ENCODE results near the gene PTGER2.
A peak's percentile ranks its signal among the peaks of the same experiment; 100 is the strongest.

PTGER2 gene

DNA sequence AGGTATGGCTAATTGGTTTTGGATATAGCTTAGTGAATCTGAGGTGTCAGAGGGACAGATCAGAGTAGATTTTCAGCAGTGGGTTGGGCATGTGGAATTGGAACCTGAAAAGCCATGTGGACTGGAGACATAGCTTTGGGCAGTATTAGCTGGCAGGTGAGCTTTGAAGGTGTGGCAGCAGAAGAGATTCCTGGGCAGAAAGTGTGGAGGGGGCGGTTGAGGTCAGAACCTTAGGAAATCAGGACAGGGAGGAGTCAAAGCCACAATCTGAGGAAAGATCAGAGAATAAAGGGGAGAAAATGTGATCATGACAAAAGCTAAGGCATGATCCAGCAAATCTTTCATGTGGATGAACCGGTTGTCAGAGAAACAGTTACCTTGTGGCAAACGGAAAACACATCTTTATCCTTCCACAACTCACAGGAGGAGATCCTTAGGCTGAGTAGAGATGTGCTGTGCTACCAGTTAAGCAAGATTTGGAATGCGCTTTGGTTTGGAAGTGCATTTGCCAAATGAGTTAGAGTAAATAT, 56.4 kb downstream of the PTGER2 start:
- H3K27me3 ChIP-seq (ENCODE audit: insufficient read depth, low read length, poor library complexity): no peaks in the 10 kb centered on the region
- no peaks in the 10 kb centered on the region for H3K36me3 ChIP-seq (ENCODE audit: control insufficient read depth, insufficient read depth, low read length)
- no peak overlapping the region for H3K4me2 ChIP-seq (ENCODE audit: low read length)
- H3K4me1 ChIP-seq (ENCODE audit: control insufficient read depth, low read depth, low read length): no peaks in the 10 kb centered on the region
- no peak overlapping the region for H3K4ac ChIP-seq (ENCODE audit: low read depth, low read length)
- no peak overlapping the region for H2BK120ac ChIP-seq (ENCODE audit: low read depth, low read length)
- H3K79me1 ChIP-seq (ENCODE audit: low read length): no peaks in the 10 kb centered on the region
- H3K9ac ChIP-seq (ENCODE audit: low read length): no peak overlapping the region
- H3K23ac ChIP-seq (ENCODE audit: low read length): no peak overlapping the region
- H4K8ac ChIP-seq (ENCODE audit: low read depth, low read length): no peak overlapping the region
- DNase-seq: no peak
- no peak overlapping the region for H3K27ac ChIP-seq (ENCODE audit: low read depth, low read length)
- WGBS (ENCODE audit: extremely low coverage, insufficient coverage, low lambda C conversion rate): no CpG with 5 or more reads among the region's 4 CpGs
- H3K18ac ChIP-seq (ENCODE audit: low read length): no peak overlapping the region
- H2BK5ac ChIP-seq (ENCODE audit: low read length): no peak overlapping the region
- H3K4me3 ChIP-seq (ENCODE audit: low read length): no peak overlapping the region
- H3K56ac ChIP-seq (ENCODE audit: low read length): no peak overlapping the region
- H2BK15ac ChIP-seq (replicated peaks; ENCODE audit: low read depth): no peak overlapping the region
- H3K79me2 ChIP-seq (ENCODE audit: control insufficient read depth, insufficient read depth, low read length): no peaks in the 10 kb centered on the region
- no peak overlapping the region for H4K5ac ChIP-seq (ENCODE audit: low read length)
- no peak overlapping the region for H2AK5ac ChIP-seq (ENCODE audit: low read length)

DNA sequence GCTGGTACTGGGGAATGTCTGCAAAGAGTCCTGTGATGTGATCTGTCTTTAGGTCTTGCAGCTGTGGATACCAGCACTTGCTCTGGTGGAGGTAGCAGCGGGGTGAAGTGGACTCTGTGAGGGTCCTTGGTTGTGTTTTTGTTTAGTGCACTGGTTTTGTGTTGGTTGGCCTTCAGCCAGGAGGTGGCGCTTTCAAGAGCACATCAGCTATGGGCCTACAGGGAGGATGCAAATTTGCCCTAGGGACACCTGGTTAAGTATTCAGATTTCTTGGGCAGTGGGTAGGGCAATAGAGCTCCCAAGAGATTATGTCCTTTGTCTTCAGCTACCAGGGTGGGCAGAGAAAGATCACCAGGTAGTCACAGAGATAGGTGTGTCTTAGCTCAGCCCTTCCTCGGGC, 63.8 kb downstream of the PTGER2 start:
- peak; percentile 42 for DNase-seq
- H3K79me2 ChIP-seq (ENCODE audit: control insufficient read depth, insufficient read depth, low read length): no peaks in the 10 kb centered on the region
- H2BK5ac ChIP-seq (ENCODE audit: low read length): no peak overlapping the region
- H3K79me1 ChIP-seq (ENCODE audit: low read length): no peaks in the 10 kb centered on the region
- H4K5ac ChIP-seq (ENCODE audit: low read length): no peak overlapping the region
- no peak overlapping the region for H3K56ac ChIP-seq (ENCODE audit: low read length)
- H2BK120ac ChIP-seq (ENCODE audit: low read depth, low read length): no peak overlapping the region
- H4K8ac ChIP-seq (ENCODE audit: low read depth, low read length): no peak overlapping the region
- no peak overlapping the region for H2BK15ac ChIP-seq (replicated peaks; ENCODE audit: low read depth)
- no peaks in the 10 kb centered on the region for H3K36me3 ChIP-seq (ENCODE audit: control insufficient read depth, insufficient read depth, low read length)
- no peaks in the 10 kb centered on the region for H3K27me3 ChIP-seq (ENCODE audit: insufficient read depth, low read length, poor library complexity)
- no peak overlapping the region for H2AK5ac ChIP-seq (ENCODE audit: low read length)
- no peak overlapping the region for H3K4ac ChIP-seq (ENCODE audit: low read depth, low read length)
- no CpG with 5 or more reads among the region's 3 CpGs for WGBS (ENCODE audit: extremely low coverage, insufficient coverage, low lambda C conversion rate)
- no peak overlapping the region for H3K4me2 ChIP-seq (ENCODE audit: low read length)
- no peak overlapping the region for H3K27ac ChIP-seq (ENCODE audit: low read depth, low read length)
- H3K9ac ChIP-seq (ENCODE audit: low read length): no peak overlapping the region
- H3K18ac ChIP-seq (ENCODE audit: low read length): no peak overlapping the region
- H3K4me1 ChIP-seq (ENCODE audit: control insufficient read depth, low read depth, low read length): no peaks in the 10 kb centered on the region
- no peak overlapping the region for H3K23ac ChIP-seq (ENCODE audit: low read length)
- H3K4me3 ChIP-seq (ENCODE audit: low read length): no peak overlapping the region
